ENCODE data around the gene CDC42BPA. TPM values are rescaled to one million over a fixed set of nuclear protein-coding genes. Genes with fewer than 3 reads are reported as not detected.
A peak's percentile ranks its signal among the peaks of the same experiment; 100 is the strongest.

Gene CDC42BPA
- total and polyA plus RNA-seq, 9 of the 15 experiments (the other 6 are each of a cell fraction or from before 2014, with no cell fraction given): 8.0 to 77.5 (median 52.1) TPM

DNA sequence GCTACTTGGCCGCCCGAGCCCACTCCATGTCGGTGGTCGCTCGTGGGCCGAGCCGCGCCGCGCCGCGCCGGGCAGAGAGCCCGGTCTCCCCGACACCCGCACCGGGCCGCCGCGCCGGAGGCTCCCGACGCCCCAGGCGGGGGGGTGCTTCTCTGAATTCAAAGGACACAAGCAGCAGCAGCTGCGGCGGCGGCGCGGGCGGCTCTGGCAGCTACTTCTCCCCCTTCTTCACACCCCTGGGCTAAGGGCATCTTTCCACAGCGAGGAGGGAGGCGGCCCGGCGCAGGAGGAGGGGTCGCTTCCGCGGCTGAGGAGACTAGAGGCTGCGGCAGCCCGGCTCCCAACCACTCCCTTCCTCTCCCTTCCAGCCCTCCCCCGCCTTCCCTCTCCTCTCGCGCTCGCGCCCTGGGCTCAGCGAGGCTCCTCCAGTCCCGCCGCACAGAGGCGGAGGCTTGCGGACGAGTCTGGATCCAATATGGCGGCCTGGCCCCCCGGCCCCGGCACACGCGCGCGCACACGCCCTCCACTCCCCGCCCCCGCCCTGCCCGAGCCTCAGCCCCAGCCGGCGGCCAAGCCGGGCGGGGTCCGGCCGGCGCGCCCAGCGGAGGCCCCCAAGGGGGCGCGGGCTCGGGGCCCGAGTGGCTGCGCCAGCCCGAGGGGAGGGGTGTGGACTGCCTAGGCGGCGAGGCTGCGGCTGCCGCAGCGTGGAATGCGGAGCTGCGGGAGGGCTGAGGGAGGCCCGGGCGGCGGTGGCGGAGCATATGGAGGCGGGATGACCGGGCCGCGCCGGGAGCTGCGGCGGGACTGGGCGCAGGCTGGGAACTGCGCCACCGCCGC, at the start of gene CDC42BPA (continued):
- TF ChIP-seq, protein P1, sequence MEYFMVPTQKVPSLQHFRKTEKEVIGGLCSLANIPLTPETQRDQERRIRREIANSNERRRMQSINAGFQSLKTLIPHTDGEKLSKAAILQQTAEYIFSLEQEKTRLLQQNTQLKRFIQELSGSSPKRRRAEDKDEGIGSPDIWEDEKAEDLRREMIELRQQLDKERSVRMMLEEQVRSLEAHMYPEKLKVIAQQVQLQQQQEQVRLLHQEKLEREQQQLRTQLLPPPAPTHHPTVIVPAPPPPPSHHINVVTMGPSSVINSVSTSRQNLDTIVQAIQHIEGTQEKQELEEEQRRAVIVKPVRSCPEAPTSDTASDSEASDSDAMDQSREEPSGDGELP (CRISPR knock-in tag; IDR thresholded peaks at IDR 0.05; ENCODE audit: borderline replicate concordance): peak; percentile 29; the same call in 1 of the 2 replicates
- TF ChIP-seq LARP7 (IDR thresholded peaks at IDR 0.05) (0 out of 2 replicates have a peak, but pooled peaks have one; percentile 33), CHCHD3 (CRISPR knock-in tag; IDR thresholded peaks at IDR 0.05) (no peak), ZNF431 (CRISPR knock-in tag; IDR thresholded peaks at IDR 0.05) (peak; percentile 35; the same call in 1 of the 2 replicates), TAF7 (tag; IDR thresholded peaks at IDR 0.05) (peak; percentile 66; the same call in 1 of the 2 replicates), ZNF174 (CRISPR knock-in tag; IDR thresholded peaks at IDR 0.05) (no peak), NR2F6 (CRISPR knock-in tag; IDR thresholded peaks at IDR 0.05) (no peak), RBM39 (optimal IDR thresholded peaks at IDR 0.05; ENCODE audit: low read depth, low read length) (no peak), RUNX1 (IDR thresholded peaks at IDR 0.05; ENCODE audit: low read depth) (no peak), XRCC5 (IDR thresholded peaks at IDR 0.05; ENCODE audit: low read depth, low read length) (0 out of 2 replicates have a peak, but pooled peaks have one; percentile 3), SIN3B (IDR thresholded peaks at IDR 0.05; ENCODE audit: low read depth) (peak; percentile 74), PHF20 (IDR thresholded peaks at IDR 0.05; ENCODE audit: partially characterized antibody) (no peak), RBM34 (IDR thresholded peaks at IDR 0.05; ENCODE audit: borderline replicate concordance, insufficient read depth, low read length) (no peak), HNRNPLL (IDR thresholded peaks at IDR 0.05; ENCODE audit: low read depth, low read length, poor library complexity, severe bottlenecking) (peak; percentile 95), ZKSCAN3 (CRISPR knock-in tag; IDR thresholded peaks at IDR 0.05) (no peak)
- TF ChIP-seq, protein P2, sequence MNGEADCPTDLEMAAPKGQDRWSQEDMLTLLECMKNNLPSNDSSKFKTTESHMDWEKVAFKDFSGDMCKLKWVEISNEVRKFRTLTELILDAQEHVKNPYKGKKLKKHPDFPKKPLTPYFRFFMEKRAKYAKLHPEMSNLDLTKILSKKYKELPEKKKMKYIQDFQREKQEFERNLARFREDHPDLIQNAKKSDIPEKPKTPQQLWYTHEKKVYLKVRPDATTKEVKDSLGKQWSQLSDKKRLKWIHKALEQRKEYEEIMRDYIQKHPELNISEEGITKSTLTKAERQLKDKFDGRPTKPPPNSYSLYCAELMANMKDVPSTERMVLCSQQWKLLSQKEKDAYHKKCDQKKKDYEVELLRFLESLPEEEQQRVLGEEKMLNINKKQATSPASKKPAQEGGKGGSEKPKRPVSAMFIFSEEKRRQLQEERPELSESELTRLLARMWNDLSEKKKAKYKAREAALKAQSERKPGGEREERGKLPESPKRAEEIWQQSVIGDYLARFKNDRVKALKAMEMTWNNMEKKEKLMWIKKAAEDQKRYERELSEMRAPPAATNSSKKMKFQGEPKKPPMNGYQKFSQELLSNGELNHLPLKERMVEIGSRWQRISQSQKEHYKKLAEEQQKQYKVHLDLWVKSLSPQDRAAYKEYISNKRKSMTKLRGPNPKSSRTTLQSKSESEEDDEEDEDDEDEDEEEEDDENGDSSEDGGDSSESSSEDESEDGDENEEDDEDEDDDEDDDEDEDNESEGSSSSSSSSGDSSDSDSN (IDR thresholded peaks at IDR 0.05; ENCODE audit: borderline replicate concordance in 1 of 2, low read depth in 2 of 2, low read length in 2 of 2): peak; percentile 62 to 88
- TF ChIP-seq, protein P3, sequence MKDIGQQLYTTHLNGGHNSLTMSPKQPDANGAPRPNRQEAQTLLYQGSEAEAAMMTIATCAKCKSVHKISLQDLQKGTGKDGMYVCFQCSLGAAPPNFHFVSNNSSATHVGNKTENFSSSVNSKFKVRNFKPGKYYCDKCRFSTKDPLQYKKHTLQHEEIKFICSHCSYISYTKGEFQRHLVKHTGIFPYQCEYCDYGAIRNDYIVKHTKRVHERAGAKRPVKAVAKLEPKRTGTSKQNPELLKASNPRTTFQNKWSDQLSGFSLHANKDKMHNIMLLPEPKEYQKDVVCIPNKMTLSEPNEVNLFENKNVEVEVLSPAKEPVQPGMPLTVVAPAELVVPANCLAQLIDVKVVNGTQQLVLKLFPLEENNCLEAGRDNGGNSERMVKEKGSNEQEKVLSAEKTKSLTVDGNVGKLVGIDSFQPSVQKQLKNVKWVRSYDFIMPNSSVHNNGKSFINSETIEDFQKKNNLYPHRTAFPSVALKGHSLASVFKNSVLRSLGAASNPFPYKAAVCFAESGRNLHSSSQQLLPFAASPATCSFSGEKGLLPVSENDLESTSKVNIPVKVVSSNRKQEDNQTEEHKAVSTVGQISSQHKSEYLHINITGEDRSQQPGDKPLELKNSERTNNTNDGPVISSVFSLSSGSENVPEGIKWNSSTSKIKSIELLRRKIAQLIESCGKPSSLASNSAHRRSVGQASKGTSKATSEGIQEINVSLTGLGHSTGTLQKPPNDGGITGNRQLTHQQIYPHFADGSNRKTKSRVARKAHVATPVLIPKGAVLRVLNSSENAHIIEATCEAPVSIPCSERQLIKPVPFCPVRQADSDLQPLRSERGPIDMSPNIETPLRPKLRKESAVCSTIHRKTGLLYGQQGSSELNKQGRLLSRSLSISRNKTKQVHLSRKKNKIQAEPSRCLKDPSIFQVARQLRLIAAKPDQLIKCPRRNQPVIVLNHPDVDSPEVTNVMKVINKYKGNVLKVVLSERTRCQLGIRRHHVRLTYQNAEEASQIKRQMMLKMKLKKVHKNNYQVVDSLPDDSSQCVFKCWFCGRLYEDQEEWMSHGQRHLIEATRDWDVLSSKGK (CRISPR knock-in tag; IDR thresholded peaks at IDR 0.05): no peak
- TF ChIP-seq, protein P4, sequence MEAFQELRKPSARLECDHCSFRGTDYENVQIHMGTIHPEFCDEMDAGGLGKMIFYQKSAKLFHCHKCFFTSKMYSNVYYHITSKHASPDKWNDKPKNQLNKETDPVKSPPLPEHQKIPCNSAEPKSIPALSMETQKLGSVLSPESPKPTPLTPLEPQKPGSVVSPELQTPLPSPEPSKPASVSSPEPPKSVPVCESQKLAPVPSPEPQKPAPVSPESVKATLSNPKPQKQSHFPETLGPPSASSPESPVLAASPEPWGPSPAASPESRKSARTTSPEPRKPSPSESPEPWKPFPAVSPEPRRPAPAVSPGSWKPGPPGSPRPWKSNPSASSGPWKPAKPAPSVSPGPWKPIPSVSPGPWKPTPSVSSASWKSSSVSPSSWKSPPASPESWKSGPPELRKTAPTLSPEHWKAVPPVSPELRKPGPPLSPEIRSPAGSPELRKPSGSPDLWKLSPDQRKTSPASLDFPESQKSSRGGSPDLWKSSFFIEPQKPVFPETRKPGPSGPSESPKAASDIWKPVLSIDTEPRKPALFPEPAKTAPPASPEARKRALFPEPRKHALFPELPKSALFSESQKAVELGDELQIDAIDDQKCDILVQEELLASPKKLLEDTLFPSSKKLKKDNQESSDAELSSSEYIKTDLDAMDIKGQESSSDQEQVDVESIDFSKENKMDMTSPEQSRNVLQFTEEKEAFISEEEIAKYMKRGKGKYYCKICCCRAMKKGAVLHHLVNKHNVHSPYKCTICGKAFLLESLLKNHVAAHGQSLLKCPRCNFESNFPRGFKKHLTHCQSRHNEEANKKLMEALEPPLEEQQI (IDR thresholded peaks at IDR 0.05): no peak
